ENCODE measurements around the gene DPP7. TPM values are rescaled to one million over a fixed set of nuclear protein-coding genes. Genes with fewer than 3 reads are reported as not detected.

Gene DPP7
- total and polyA plus RNA-seq, 2 donors from 2014 or later, result 164 to 205 TPM

GRCh38 chr9:137083394-137084004 lies 31.0 kb downstream of the DPP7 start:
- no peak overlapping the region for H3K4me3 ChIP-seq (ENCODE audit: low read length in 3 of 3)
- peaks cover 11% of the 10 kb centered on the region for H3K27me3 ChIP-seq (ENCODE audit: control insufficient read depth, insufficient read depth, low read length)
- H3K4me1 ChIP-seq (ENCODE audit: control insufficient read depth in 2 of 3, insufficient read depth in 2 of 3, low read depth in 1 of 3, low read length in 3 of 3), result peaks cover 0 to 12% (median 0%) of the 10 kb centered on the region in 3 donors
- FAIRE-seq, result no peak
- peak in 2 of 5 donors; percentile 45 to 87 for DNase-seq
- H3K36me3 ChIP-seq (ENCODE audit: control insufficient read depth in 2 of 3, insufficient read depth in 3 of 3, low read length in 3 of 3), result peaks cover 2 to 14% (median 6%) of the 10 kb centered on the region in 3 donors
- H3K27ac ChIP-seq (ENCODE audit: low read depth in 2 of 2, low read length in 2 of 2), result no peak overlapping the region
- no peaks in the 10 kb centered on the region for H3K9me3 ChIP-seq (ENCODE audit: control insufficient read depth in 2 of 3, insufficient read depth in 1 of 3, low read length in 3 of 3)
- intact Hi-C loops (cut with DNase I), result no loop called here
- no peak overlapping the region for H3K9ac ChIP-seq (ENCODE audit: low read length in 3 of 3)
- TF ChIP-seq CTCF (IDR thresholded peaks at IDR 0.05; ENCODE audit: borderline replicate concordance, extremely low read depth, insufficient read depth), result no peak

- H3K4me3 ChIP-seq (ENCODE audit: low read length in 3 of 3), result no peak overlapping the region
- H3K27me3 ChIP-seq (ENCODE audit: control insufficient read depth, insufficient read depth, low read length), result peaks cover 11% of the 10 kb centered on the region
- FAIRE-seq, result no peak
- intact Hi-C loops (cut with DNase I), result no loop called here
- DNase-seq, result no peak
- no peaks in the 10 kb centered on the region for H3K9me3 ChIP-seq (ENCODE audit: control insufficient read depth in 2 of 3, insufficient read depth in 1 of 3, low read length in 3 of 3)
- no peak overlapping the region for H3K9ac ChIP-seq (ENCODE audit: low read length in 3 of 3)
- H3K4me1 ChIP-seq (ENCODE audit: control insufficient read depth in 2 of 3, insufficient read depth in 2 of 3, low read depth in 1 of 3, low read length in 3 of 3), result peaks cover 0 to 15% (median 0%) of the 10 kb centered on the region in 3 donors
- TF ChIP-seq CTCF (IDR thresholded peaks at IDR 0.05; ENCODE audit: borderline replicate concordance, extremely low read depth, insufficient read depth), result no peak
- H3K36me3 ChIP-seq (ENCODE audit: control insufficient read depth in 2 of 3, insufficient read depth in 3 of 3, low read length in 3 of 3), result peaks cover 0 to 14% (median 6%) of the 10 kb centered on the region in 3 donors
- H3K27ac ChIP-seq (ENCODE audit: low read depth in 2 of 2, low read length in 2 of 2), result no peak overlapping the region
Measured at GRCh38 chr9:137082925-137083290, 31.6 kb downstream of the DPP7 start.

- intact Hi-C loops (cut with DNase I), result no loop called here
- no peak overlapping the region for H3K9ac ChIP-seq (ENCODE audit: low read length in 3 of 3)
- peaks cover 0 to 12% (median 0%) of the 10 kb centered on the region in 3 donors for H3K4me1 ChIP-seq (ENCODE audit: control insufficient read depth in 2 of 3, insufficient read depth in 2 of 3, low read depth in 1 of 3, low read length in 3 of 3)
- H3K36me3 ChIP-seq (ENCODE audit: control insufficient read depth in 2 of 3, insufficient read depth in 3 of 3, low read length in 3 of 3), result peaks cover 0 to 14% (median 6%) of the 10 kb centered on the region in 3 donors
- no peak overlapping the region for H3K4me3 ChIP-seq (ENCODE audit: low read length in 3 of 3)
- no peak for TF ChIP-seq CTCF (IDR thresholded peaks at IDR 0.05; ENCODE audit: borderline replicate concordance, extremely low read depth, insufficient read depth)
- DNase-seq, result peak in 1 of 5 donors; percentile 44
- no peaks in the 10 kb centered on the region for H3K9me3 ChIP-seq (ENCODE audit: control insufficient read depth in 2 of 3, insufficient read depth in 1 of 3, low read length in 3 of 3)
- FAIRE-seq, result no peak
- H3K27me3 ChIP-seq (ENCODE audit: control insufficient read depth, insufficient read depth, low read length), result peaks cover 11% of the 10 kb centered on the region
- H3K27ac ChIP-seq (ENCODE audit: low read depth in 2 of 2, low read length in 2 of 2), result no peak overlapping the region
Measured at GRCh38 chr9:137082222-137082924, 32.2 kb downstream of the DPP7 start.
